PFSK-1 (cell line): ENCODE measurements around the gene PPP1R15B.

ENCODE experiments used
- FOXP2 ChIP-seq: optimal IDR thresholded peaks from 2 replicates; pipeline ENCODE3; 2011; ENCODE audit warnings: borderline replicate concordance, control low read depth, inconsistent platforms; ENCODE audit not compliant: insufficient read depth; ENCODE audit errors: extremely low read length, extremely low read depth
- POLR2AphosphoS5 ChIP-seq: IDR thresholded peaks from 2 replicates; pipeline ENCODE4 v1.6.1; 2012; ENCODE audit warnings: low read depth, mild to moderate bottlenecking, control low read depth, low read length, moderate library complexity
- REST ChIP-seq, 2 experiments: IDR thresholded peaks; 2 replicates each; pipeline versions ENCODE4 v1.6.1 to v1.8.0; 2011 to 2012; ENCODE audit warnings: low read depth in 2 of 2, low read length in 2 of 2, control low read depth in 1 of 2, inconsistent platforms in 1 of 2, mild to moderate bottlenecking in 1 of 2, moderate library complexity in 1 of 2; ENCODE audit not compliant: insufficient read depth in 1 of 2
- SIN3A ChIP-seq: IDR thresholded peaks from 2 replicates; pipeline ENCODE4 v1.6.1; 2012; ENCODE audit warnings: mild to moderate bottlenecking, low read length, moderate library complexity, borderline replicate concordance; ENCODE audit not compliant: insufficient read depth
- TAF1 ChIP-seq: IDR thresholded peaks from 2 replicates; pipeline ENCODE4 v1.6.1; 2012; ENCODE audit warnings: low read length, control low read depth, borderline replicate concordance; ENCODE audit not compliant: insufficient read depth

The PPP1R15B gene

GRCh38 chr1:204456826-204457442 lies 45.3 kb upstream of the PPP1R15B start:
- TF ChIP-seq POLR2AphosphoS5: no peak
- TF ChIP-seq FOXP2: no peak
- no peak for TF ChIP-seq REST (IDR thresholded peaks at IDR 0.05; ENCODE audit: insufficient read depth in 1 of 2, low read depth in 2 of 2, low read length in 2 of 2)
- no peak for TF ChIP-seq TAF1
- TF ChIP-seq SIN3A: no peak

GRCh38 chr1:204455831-204456145 lies 44.2 kb upstream of the PPP1R15B start:
- no peak for TF ChIP-seq SIN3A
- TF ChIP-seq POLR2AphosphoS5: no peak
- TF ChIP-seq FOXP2: no peak
- no peak for TF ChIP-seq REST (IDR thresholded peaks at IDR 0.05; ENCODE audit: insufficient read depth in 1 of 2, low read depth in 2 of 2, low read length in 2 of 2)
- TF ChIP-seq TAF1: no peak

GRCh38 chr1:204455063-204455830 lies 43.6 kb upstream of the PPP1R15B start:
- no peak for TF ChIP-seq REST (IDR thresholded peaks at IDR 0.05; ENCODE audit: insufficient read depth in 1 of 2, low read depth in 2 of 2, low read length in 2 of 2)
- TF ChIP-seq POLR2AphosphoS5: no peak
- TF ChIP-seq SIN3A: no peak
- TF ChIP-seq FOXP2: no peak
- no peak for TF ChIP-seq TAF1

DNA sequence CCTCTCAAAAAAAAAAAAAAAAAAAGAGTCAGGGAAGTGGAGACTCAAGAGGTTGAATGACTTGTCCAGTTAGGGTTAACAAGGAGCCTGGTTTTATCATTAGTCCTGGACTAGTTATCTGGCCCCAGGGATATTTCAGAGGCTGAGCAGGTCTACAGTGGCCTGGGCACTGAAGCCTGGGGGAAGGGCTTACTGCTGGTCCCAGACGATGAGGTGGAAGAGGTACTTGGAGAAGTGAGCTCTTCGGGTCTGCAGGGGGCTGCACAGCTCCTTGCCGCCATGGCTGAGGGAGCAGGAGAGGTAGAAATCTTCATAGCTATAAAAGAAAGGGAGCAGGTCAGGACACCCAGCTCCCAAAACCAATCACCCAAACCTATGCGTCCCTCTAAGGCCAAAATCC lies 42.9 kb upstream of the PPP1R15B start:
- TF ChIP-seq REST (IDR thresholded peaks at IDR 0.05; ENCODE audit: insufficient read depth in 1 of 2, low read depth in 2 of 2, low read length in 2 of 2): no peak
- TF ChIP-seq POLR2AphosphoS5: no peak
- no peak for TF ChIP-seq FOXP2
- TF ChIP-seq TAF1: no peak
- no peak for TF ChIP-seq SIN3A
